Endothelial cell of umbilical vein (primary cell): Measurements from ENCODE around the gene SDK2. TPM values are rescaled to one million over a fixed set of nuclear protein-coding genes. Genes with fewer than 3 reads are reported as not detected.

Experiments used
- BruUV-seq: library from RNA; stranded (reverse); fragments of 400-500 nt; replicated peaks from 2 replicates; lab custom pipeline; 2021; lab: Mats Ljungman, UMichigan
- CTCF ChIA-PET: fragments of 300-600, 350-600 bp; sonication (Branson Sonifier 250); formaldehyde crosslinking; loops from one replicate; lab custom pipeline; 2021; ENCODE audit warnings: antibody characterized with exemption, inconsistent platforms; lab: Charles Lee
- POLR2A ChIA-PET: fragments of 300-600, 350-600 bp; sonication (Branson Sonifier 250); formaldehyde crosslinking; loops from one replicate; lab custom pipeline; 2021; ENCODE audit warnings: antibody characterized with exemption, inconsistent platforms; lab: Charles Lee
- DNase-seq: peaks from one replicate; pipeline ENCODE4 v3.0.0-alpha.2; 2011; ENCODE audit warnings: low read depth, low spot score
- FAIRE-seq: peaks from 2 replicates; lab custom pipeline; 2011; peaks lifted over from hg19 to GRCh38; lab: Jason Lieb, UNC
- H2AFZ ChIP-seq: 2 replicates; pipeline ENCODE4 v1.6.0; 2012; ENCODE audit warnings: low read depth, low read length, control low read depth, inconsistent platforms
- H3K27ac ChIP-seq: 2 replicates; pipeline ENCODE4 v1.5.1; 2011; ENCODE audit warnings: low read depth, mild to moderate bottlenecking, control low read depth, low read length, moderate library complexity; ENCODE audit not compliant: insufficient read depth
- H3K27me3 ChIP-seq, 2 experiments: 2 replicates each; pipeline versions ENCODE4 v1.6.0 to v1.6.1; 2011; ENCODE audit warnings: low read length in 2 of 2, mixed read lengths in 1 of 2; ENCODE audit not compliant: control insufficient read depth in 2 of 2, insufficient read depth in 2 of 2
- H3K36me3 ChIP-seq, 2 experiments: 2 replicates in 1 of 2; 3 replicates in 1 of 2; pipeline ENCODE4 v1.5.1; 2011; ENCODE audit warnings: low read length in 2 of 2, mild to moderate bottlenecking in 1 of 2, moderate library complexity in 1 of 2; ENCODE audit not compliant: control insufficient read depth in 2 of 2, insufficient read depth in 2 of 2; ENCODE audit errors: extremely low read depth in 1 of 2
- H3K4me1 ChIP-seq: 3 replicates; pipeline ENCODE4 v1.5.1; 2011; ENCODE audit warnings: mild to moderate bottlenecking, low read length; ENCODE audit not compliant: control insufficient read depth, insufficient read depth; ENCODE audit errors: extremely low read depth
- H3K4me2 ChIP-seq: 2 replicates; pipeline ENCODE4 v1.6.1; 2011; ENCODE audit warnings: low read length, control low read depth, mixed read lengths; ENCODE audit not compliant: insufficient read depth
- H3K4me3 ChIP-seq, 3 experiments: fragments of 200-600 bp in 1 of 3; sonication (generic), shearing (Covaris generic) in 1 of 3; replicated peaks in 1 of 3; 2 replicates each; pipeline ENCODE4 v1.5.1; 2011 to 2016; ENCODE audit warnings: control low read depth in 3 of 3, low read length in 3 of 3, mild to moderate bottlenecking in 2 of 3, inconsistent platforms in 1 of 3, low read depth in 1 of 3, moderate library complexity in 1 of 3; ENCODE audit not compliant: insufficient read depth in 1 of 3
- H3K79me2 ChIP-seq: 2 replicates; pipeline ENCODE4 v1.6.0; 2012; ENCODE audit warnings: low read length, inconsistent platforms; ENCODE audit not compliant: control insufficient read depth, insufficient read depth
- H3K9ac ChIP-seq: replicated peaks from 2 replicates; pipeline ENCODE3; 2011; ENCODE audit warnings: low read length, control low read depth; ENCODE audit not compliant: insufficient read depth; ENCODE audit errors: extremely low read depth
- H3K9me1 ChIP-seq: replicated peaks from 3 replicates; pipeline ENCODE4 v1.6.0; 2011; ENCODE audit warnings: mild to moderate bottlenecking, low read length; ENCODE audit not compliant: control insufficient read depth, insufficient read depth; ENCODE audit errors: extremely low read depth
- H3K9me3 ChIP-seq: replicated peaks from 2 replicates; pipeline ENCODE4 v1.5.1; 2012; ENCODE audit warnings: low read length, inconsistent platforms; ENCODE audit not compliant: control insufficient read depth, insufficient read depth
- H4K20me1 ChIP-seq: replicated peaks from 2 replicates; pipeline ENCODE3; 2011; ENCODE audit warnings: mild to moderate bottlenecking, low read length; ENCODE audit not compliant: control insufficient read depth, insufficient read depth; ENCODE audit errors: extremely low read depth
- EZH2 ChIP-seq: IDR thresholded peaks from 2 replicates; pipeline ENCODE4 v1.6.1; 2012; ENCODE audit warnings: borderline replicate concordance, low read depth, mild to moderate bottlenecking, moderate library complexity, low read length, inconsistent platforms; ENCODE audit not compliant: severe bottlenecking
- FOS ChIP-seq: IDR thresholded peaks from 2 replicates; pipeline ENCODE4 v1.6.1; 2011; ENCODE audit warnings: mild to moderate bottlenecking, low read length, moderate library complexity, borderline replicate concordance; ENCODE audit not compliant: insufficient read depth
- GATA2 ChIP-seq: IDR thresholded peaks from 2 replicates; pipeline ENCODE4 v1.7.0; 2011; ENCODE audit warnings: low read depth, mild to moderate bottlenecking, moderate library complexity, mixed read lengths, low read length; ENCODE audit not compliant: insufficient read length, insufficient read depth
- JUN ChIP-seq: IDR thresholded peaks from 2 replicates; pipeline ENCODE4 v1.6.1; 2011; ENCODE audit warnings: borderline replicate concordance, low read depth; ENCODE audit not compliant: insufficient read length, insufficient read depth
- MYC ChIP-seq: IDR thresholded peaks from one replicate; pipeline ENCODE4 v1.6.1; 2011; ENCODE audit warnings: mild to moderate bottlenecking, low read depth, low read length
- POLR2A ChIP-seq: IDR thresholded peaks from 2 replicates; pipeline ENCODE4 v1.6.1; 2012; ENCODE audit warnings: low read depth, mild to moderate bottlenecking, control low read depth, low read length
- POLR2AphosphoS5 ChIP-seq: IDR thresholded peaks from 2 replicates; pipeline ENCODE4 v1.6.1; 2012; ENCODE audit warnings: low read depth, mild to moderate bottlenecking, control low read depth, low read length, moderate library complexity; ENCODE audit not compliant: insufficient read depth
- dilution Hi-C: fragments of 300-500 bp; cut with MboI; formaldehyde crosslinking; loops from one replicate; pipeline ENCODE4 v1.15.0; 2019; ENCODE audit warnings: low sequenced_read_pairs; ENCODE audit not compliant: extremely low pct_ligation_motif_present
- intact Hi-C: fragments of 100-400 bp; cut with micrococcal nuclease; formaldehyde crosslinking; loops from one replicate; pipeline ENCODE4 v1.10.0; 2022
- polyA plus RNA-seq, 4 experiments: library from polyadenylated mRNA; depleted of rRNA in 3 of 4; stranded (reverse) in 3 of 4; unstranded in 1 of 4; fragments of >200 nt; gene quantifications; 2 replicates each; pipeline versions ENCODE4 v1.2.1 to v1.2.3, GENCODE V29; 2011 to 2012; ENCODE audit warnings: missing spikeins in 1 of 4
- total RNA-seq: library from RNA; stranded (reverse); gene quantifications from 2 replicates; pipeline ENCODE4 v1.2.3, GENCODE V29; 2021
- TF ChIP-seq, protein P1 (sequence below), 2 donors: IDR thresholded peaks; 1 replicate in 1 of 2; 2 replicates in 1 of 2; pipeline ENCODE4 v1.5.1; 2011; ENCODE audit warnings: low read length in 2 of 2, mild to moderate bottlenecking in 2 of 2, moderate library complexity in 2 of 2, control low read depth in 1 of 2, inconsistent platforms in 1 of 2, low read depth in 1 of 2; ENCODE audit not compliant: insufficient read depth in 1 of 2; ENCODE audit errors: extremely low read depth in 1 of 2
- TF ChIP-seq, protein P2 (sequence below): IDR thresholded peaks from 2 replicates; pipeline ENCODE4 v1.6.1; 2011; ENCODE audit not compliant: insufficient read depth, insufficient read length

SDK2 gene
- total and polyA plus RNA-seq, 2 donors (not counting 3 experiments of a cell fraction or from before 2014, with no cell fraction given), result not detected

DNA sequence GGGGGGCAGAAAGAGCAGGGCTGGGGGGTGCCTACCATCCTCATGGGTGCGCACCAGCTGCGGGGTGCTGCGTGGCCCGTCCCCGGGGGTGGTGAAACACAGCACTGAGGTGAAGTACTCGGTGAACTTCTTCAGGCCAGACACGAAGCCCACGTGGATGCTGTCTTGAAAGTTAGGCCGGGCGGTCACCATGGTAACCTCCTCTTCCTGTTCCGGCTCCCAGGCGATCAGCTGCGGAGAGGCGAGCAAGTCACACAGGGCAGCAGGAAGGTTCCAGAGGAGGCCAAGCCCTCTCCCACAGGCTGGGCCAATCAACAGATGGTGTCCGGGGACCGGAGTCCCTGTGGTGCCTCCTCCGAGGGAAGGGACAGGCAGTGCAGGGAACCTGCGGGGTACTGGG lies 242.3 kb downstream of the SDK2 start:
- Histone ChIP-seq H3K9ac (no peak overlapping the region), H3K27me3 (no peaks in the 10 kb centered on the region), H3K9me1 (no peaks in the 10 kb centered on the region), H3K4me3 (no peak overlapping the region), H4K20me1 (no peaks in the 10 kb centered on the region), H3K9me3 (no peaks in the 10 kb centered on the region), H3K4me1 (no peaks in the 10 kb centered on the region), H3K36me3 (no peaks in the 10 kb centered on the region), H3K79me2 (no peaks in the 10 kb centered on the region), H2AFZ (no peak overlapping the region), H3K27ac (no peak overlapping the region), H3K4me2 (no peak overlapping the region)
- dilution Hi-C loops (no loop called here), intact Hi-C loops (no loop called here)
- TF ChIP-seq EZH2 (no peak), GATA2 (no peak), MYC (no peak), POLR2AphosphoS5 (no peak), FOS (no peak), POLR2A (no peak), JUN (no peak)
- TF ChIP-seq, protein P1, sequence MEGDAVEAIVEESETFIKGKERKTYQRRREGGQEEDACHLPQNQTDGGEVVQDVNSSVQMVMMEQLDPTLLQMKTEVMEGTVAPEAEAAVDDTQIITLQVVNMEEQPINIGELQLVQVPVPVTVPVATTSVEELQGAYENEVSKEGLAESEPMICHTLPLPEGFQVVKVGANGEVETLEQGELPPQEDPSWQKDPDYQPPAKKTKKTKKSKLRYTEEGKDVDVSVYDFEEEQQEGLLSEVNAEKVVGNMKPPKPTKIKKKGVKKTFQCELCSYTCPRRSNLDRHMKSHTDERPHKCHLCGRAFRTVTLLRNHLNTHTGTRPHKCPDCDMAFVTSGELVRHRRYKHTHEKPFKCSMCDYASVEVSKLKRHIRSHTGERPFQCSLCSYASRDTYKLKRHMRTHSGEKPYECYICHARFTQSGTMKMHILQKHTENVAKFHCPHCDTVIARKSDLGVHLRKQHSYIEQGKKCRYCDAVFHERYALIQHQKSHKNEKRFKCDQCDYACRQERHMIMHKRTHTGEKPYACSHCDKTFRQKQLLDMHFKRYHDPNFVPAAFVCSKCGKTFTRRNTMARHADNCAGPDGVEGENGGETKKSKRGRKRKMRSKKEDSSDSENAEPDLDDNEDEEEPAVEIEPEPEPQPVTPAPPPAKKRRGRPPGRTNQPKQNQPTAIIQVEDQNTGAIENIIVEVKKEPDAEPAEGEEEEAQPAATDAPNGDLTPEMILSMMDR (IDR thresholded peaks at IDR 0.05; ENCODE audit: extremely low read depth in 1 of 2, insufficient read depth in 1 of 2, low read depth in 1 of 2, low read length in 2 of 2), result no peak
- TF ChIP-seq, protein P2, sequence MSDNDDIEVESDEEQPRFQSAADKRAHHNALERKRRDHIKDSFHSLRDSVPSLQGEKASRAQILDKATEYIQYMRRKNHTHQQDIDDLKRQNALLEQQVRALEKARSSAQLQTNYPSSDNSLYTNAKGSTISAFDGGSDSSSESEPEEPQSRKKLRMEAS, result no peak
- no TSS peak for BruUV-seq
- POLR2A ChIA-PET, result no interaction called here
- CTCF ChIA-PET, result no interaction called here
- no peak for FAIRE-seq
- DNase-seq, result no peak
